Large intestine (tissue), 3 donors: ENCODE measurements around the gene MPRIP. TPM values are rescaled to one million over a fixed set of nuclear protein-coding genes. Genes with fewer than 3 reads are reported as not detected.

Experiments
- DNase-seq, 2 donors: peaks; one replicate each; pipeline versions ENCODE4 v3.0.0 to v3.0.0-alpha.2; 2013
- H3K27ac ChIP-seq: one replicate; pipeline ENCODE4 v1.5.1; 2013; ENCODE audit warnings: low read length
- H3K27me3 ChIP-seq: 2 replicates; pipeline ENCODE4 v1.6.1; 2013; ENCODE audit warnings: low read length; ENCODE audit not compliant: control insufficient read depth, insufficient read depth
- H3K36me3 ChIP-seq: 2 replicates; pipeline ENCODE4 v1.6.1; 2013; ENCODE audit warnings: low read length; ENCODE audit not compliant: control insufficient read depth, insufficient read depth
- H3K4me1 ChIP-seq: one replicate; pipeline ENCODE4 v1.6.1; 2013; ENCODE audit warnings: low read length; ENCODE audit not compliant: control insufficient read depth, insufficient read depth
- H3K4me3 ChIP-seq: one replicate; pipeline ENCODE4 v1.5.1; 2013; ENCODE audit warnings: low read length
- H3K9me3 ChIP-seq: one replicate; pipeline ENCODE4 v1.6.1; 2013; ENCODE audit warnings: mild to moderate bottlenecking, low read depth, low read length, moderate library complexity; ENCODE audit not compliant: control insufficient read depth
- WGBS: methylation state at CpG from one replicate; pipeline ENCODE4 v1.1.5; 2013; ENCODE audit warnings: low lambda C conversion rate; ENCODE audit not compliant: insufficient coverage; 5-methylcytosine and 5-hydroxymethylcytosine counted together
- polyA plus RNA-seq: library from polyadenylated mRNA; unstranded; fragments of 120-200 nt; gene quantifications from one replicate; pipeline ENCODE4 v1.2.1, GENCODE V29; 2013

Gene MPRIP
- polyA plus RNA-seq, 1 donor: 178 TPM

DNA sequence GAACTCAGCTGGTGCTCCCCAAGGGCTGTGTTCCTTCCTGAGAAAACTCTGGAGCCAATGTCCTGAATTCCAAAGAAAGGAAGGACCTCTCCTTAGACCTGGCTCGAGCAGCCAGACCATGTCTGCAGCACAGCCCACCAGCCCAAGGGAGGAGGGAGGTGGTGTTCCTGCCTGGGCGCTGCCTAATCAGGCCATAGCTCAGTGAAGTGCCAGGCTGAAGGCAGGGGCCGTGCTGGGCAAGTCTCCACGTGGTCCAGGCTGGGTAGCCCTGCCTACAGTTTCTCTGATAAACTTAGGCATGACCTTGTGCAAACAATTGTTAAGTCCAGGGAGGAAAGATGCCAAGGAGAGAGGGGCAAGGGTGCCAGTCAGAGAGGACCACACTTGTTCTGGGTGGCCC, 76.8 kb downstream of the MPRIP start:
- peaks cover 35% of the 10 kb centered on the region for H3K4me1 ChIP-seq
- H3K27ac ChIP-seq: peak overlapping the region; percentile 53
- peaks cover 3% of the 10 kb centered on the region for H3K36me3 ChIP-seq
- no peaks in the 10 kb centered on the region for H3K9me3 ChIP-seq
- no peaks in the 10 kb centered on the region for H3K27me3 ChIP-seq
- H3K4me3 ChIP-seq: no peak overlapping the region
- no CpG with 5 or more reads among the region's 4 CpGs for WGBS
- no peak for DNase-seq

DNA sequence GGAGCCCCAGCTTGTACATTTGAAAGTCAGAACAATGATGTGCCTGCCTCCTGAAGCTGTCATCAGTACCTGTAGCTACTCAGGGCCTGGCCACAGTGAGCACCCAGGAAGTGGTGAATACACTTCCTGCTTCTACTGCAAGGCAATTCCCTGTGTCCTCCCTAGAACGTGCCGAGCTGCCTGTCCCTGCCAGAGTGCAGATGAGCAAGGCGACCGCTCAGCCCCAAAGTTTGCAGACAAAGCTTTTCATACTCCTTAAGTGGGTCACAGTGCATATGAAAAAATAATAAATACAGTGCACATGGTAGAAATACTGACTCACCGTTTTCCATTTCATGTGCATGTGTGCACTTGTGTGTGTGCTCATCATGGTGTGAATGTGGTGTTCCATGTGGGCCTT, 77.3 kb downstream of the MPRIP start:
- no CpG with 5 or more reads among the region's 5 CpGs for WGBS
- Histone ChIP-seq H3K4me3 (no peak overlapping the region), H3K36me3 (peaks cover 4% of the 10 kb centered on the region), H3K4me1 (peaks cover 35% of the 10 kb centered on the region), H3K27me3 (no peaks in the 10 kb centered on the region), H3K9me3 (no peaks in the 10 kb centered on the region), H3K27ac (peak overlapping the region; percentile 53)
- no peak for DNase-seq

DNA sequence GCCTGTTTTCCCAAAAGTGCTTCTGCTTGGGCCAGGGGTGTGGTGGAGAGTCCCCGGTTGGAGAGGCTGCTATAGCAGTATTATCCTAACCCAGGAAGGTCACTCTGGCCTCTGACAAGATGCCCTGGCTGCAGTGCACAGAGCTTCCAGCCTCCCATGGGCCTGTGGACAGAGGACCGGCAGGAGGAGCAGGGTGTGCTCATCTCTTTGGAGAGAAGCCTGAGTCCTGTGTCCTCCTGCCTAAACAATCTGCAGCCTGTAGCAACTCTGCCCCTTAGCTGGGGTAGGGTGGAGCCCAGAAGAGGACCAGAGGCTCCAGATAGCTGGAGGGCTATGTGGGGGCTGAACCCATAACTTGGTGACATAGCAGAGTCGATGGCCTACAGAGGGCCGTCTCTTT, 78.0 kb downstream of the MPRIP start:
- whole genome bisulfite sequencing: no CpG with 5 or more reads among the region's 4 CpGs
- no peak for DNase-seq
- Histone ChIP-seq H3K27ac (no peak overlapping the region), H3K4me1 (peaks cover 35% of the 10 kb centered on the region), H3K9me3 (no peaks in the 10 kb centered on the region), H3K36me3 (peaks cover 9% of the 10 kb centered on the region), H3K4me3 (no peak overlapping the region), H3K27me3 (no peaks in the 10 kb centered on the region)

DNA sequence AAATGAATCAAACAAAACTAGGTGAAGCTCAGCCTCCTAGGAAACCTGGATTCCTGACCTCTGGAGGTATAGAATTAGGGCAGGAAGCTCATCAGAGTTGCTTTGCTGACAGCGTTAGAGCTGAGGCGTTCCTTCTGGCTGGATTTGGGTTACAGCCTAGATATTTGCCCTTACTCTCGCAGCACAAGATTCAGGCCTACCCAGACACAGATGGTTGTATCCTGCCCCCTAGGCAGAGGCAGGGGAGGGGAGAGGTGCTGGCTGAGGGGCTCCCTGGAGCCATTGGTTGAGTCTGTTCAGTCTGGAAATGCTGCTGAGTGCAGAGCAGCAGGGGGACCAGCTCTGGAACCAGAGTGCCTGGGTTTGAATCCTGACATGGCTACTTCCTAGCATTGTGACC, 78.4 kb downstream of the MPRIP start:
- Histone ChIP-seq H3K36me3 (peaks cover 9% of the 10 kb centered on the region), H3K9me3 (no peaks in the 10 kb centered on the region), H3K27ac (no peak overlapping the region), H3K4me1 (peaks cover 35% of the 10 kb centered on the region), H3K4me3 (no peak overlapping the region), H3K27me3 (no peaks in the 10 kb centered on the region)
- WGBS: no CpG with 5 or more reads among the region's 3 CpGs
- no peak for DNase-seq

DNA sequence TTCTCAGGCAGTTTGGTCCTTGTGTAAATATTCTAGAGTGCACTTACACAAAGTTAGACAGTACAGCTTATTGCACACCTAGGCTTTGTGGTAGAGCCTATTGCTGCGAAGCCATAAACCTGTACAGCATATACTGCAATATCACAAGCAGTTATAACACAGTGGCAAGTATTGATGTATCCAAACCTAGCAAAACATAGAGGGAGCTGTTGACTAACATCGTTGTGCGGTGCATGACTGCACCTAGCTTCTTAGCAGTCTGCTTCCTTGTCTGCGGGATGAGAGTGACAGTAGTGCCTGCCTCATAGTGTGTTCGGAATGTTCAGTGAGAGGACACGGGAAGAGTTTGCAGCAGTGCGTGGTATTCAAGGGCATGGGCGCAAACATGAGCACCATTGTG, 78.9 kb downstream of the MPRIP start:
- peaks cover 9% of the 10 kb centered on the region for H3K36me3 ChIP-seq
- no peak for DNase-seq
- no peaks in the 10 kb centered on the region for H3K9me3 ChIP-seq
- H3K27me3 ChIP-seq: no peaks in the 10 kb centered on the region
- no peak overlapping the region for H3K4me3 ChIP-seq
- peaks cover 35% of the 10 kb centered on the region for H3K4me1 ChIP-seq
- no CpG with 5 or more reads among the region's 8 CpGs for WGBS
- H3K27ac ChIP-seq: peak overlapping the region; percentile 13

DNA sequence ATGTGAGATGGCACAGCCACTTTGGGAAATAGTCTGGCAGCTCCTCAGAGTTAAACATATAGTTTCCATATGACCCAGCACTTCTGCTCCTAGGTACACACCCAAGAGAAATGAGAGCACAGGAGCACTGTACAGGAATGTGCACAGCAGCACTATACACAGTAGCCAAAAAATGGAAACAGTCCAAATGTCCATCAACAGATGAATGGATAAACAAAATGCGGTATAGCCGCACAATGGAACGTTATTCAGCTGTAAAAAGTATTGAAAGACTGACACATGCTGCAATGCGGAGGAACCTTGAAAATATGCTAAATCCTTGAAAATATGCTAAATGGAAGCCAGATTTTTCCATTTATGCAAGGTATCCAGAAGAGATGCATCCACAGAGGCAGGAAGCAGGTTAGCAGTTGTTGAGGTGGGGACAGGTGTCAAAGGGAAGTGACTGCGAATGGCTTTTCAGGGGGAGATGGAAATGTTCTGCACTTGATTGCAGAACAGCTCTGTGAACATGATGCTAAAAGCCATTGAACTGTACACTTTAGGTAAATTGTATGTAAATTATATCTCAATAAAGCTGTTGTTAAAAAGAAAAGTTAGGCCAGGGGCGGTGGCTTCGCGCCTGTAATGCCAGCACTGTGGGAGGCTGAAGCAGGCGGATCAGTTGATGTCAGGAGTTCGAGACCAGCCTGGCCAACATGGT, 80.7 kb downstream of the MPRIP start:
- peaks cover 21% of the 10 kb centered on the region for H3K36me3 ChIP-seq
- no peaks in the 10 kb centered on the region for H3K9me3 ChIP-seq

DNA sequence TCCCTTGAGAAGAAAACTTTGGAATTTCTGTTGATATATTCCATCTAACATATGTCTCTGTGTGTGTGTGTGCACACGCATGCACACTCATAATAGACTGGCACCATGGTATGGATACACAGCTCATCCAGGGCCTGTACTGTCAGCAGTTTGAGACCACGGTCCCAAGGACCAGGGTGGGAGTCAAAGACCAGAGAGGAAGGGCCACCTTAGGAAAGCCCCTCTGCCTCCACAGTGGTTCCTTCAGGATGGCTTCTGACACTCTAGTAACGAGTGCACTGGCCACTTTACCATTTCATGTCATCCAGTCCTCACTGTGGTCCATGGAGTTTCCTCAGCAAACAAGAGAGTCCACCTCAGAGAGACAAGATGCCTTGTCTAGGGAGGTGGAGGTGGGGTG, 82.1 kb downstream of the MPRIP start:
- Histone ChIP-seq H3K36me3 (peaks cover 35% of the 10 kb centered on the region), H3K4me1 (peaks cover 15% of the 10 kb centered on the region), H3K27ac (no peak overlapping the region), H3K4me3 (no peak overlapping the region), H3K9me3 (no peaks in the 10 kb centered on the region), H3K27me3 (no peaks in the 10 kb centered on the region)
- no peak for DNase-seq
- WGBS: no CpG with 5 or more reads among the region's 3 CpGs

More for the DNA sequence above, 80.7 kb downstream of the MPRIP start:
- Histone ChIP-seq H3K4me1 (peaks cover 28% of the 10 kb centered on the region), H3K4me3 (no peak overlapping the region), H3K27ac (no peak overlapping the region), H3K27me3 (no peaks in the 10 kb centered on the region)
- 96% methylated on average over 4 of the region's 10 CpGs for WGBS
- no peak for DNase-seq

DNA sequence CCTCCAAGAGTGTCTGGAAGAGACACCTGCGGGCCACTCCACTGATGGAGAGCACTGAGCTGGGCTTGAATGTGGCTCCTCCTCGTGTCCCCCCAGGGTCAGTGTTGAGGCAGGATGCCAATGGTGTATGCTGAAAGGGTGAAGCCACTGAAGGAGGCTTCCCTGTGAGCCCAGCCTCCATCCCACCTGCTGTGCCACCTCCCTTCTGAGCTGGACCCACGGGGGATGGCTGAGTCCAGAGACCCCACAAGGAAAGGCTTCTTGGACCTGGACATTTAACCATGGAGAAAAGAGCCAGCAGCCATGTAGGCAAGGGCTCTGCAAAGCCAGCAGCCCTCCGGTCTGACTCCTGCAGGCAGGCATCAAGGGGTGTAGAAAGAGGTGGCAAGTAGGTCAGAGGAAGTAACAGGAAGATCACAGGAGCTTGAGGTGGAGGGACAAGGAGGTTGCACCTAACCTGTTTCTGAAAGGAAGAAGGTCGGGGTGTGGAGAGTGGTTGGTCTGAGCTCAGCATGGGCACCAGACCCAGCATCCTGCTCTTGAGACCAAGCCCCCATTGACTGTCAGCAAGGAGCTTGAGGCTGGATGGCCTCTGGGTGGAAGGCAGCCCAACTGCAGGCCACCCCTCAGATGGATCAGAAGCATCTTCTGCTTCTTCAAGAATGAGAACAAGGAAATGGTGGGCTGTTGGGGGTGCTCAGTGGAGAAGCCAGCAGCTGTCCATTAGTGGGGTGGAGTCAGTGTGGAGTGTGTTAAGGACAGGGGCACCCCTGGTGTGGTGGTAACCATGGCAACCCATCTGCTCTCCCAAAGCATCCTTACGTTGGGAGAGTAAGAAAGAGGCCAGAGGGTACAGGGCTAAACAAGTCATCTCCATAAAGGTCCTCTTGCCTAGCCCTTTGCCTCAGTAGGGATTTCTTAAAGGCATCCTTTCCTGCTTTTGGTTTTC, 83.2 kb downstream of the MPRIP start:
- no CpG with 5 or more reads among the region's 6 CpGs for WGBS
- no peak for DNase-seq
- no peak overlapping the region for H3K27ac ChIP-seq

DNA sequence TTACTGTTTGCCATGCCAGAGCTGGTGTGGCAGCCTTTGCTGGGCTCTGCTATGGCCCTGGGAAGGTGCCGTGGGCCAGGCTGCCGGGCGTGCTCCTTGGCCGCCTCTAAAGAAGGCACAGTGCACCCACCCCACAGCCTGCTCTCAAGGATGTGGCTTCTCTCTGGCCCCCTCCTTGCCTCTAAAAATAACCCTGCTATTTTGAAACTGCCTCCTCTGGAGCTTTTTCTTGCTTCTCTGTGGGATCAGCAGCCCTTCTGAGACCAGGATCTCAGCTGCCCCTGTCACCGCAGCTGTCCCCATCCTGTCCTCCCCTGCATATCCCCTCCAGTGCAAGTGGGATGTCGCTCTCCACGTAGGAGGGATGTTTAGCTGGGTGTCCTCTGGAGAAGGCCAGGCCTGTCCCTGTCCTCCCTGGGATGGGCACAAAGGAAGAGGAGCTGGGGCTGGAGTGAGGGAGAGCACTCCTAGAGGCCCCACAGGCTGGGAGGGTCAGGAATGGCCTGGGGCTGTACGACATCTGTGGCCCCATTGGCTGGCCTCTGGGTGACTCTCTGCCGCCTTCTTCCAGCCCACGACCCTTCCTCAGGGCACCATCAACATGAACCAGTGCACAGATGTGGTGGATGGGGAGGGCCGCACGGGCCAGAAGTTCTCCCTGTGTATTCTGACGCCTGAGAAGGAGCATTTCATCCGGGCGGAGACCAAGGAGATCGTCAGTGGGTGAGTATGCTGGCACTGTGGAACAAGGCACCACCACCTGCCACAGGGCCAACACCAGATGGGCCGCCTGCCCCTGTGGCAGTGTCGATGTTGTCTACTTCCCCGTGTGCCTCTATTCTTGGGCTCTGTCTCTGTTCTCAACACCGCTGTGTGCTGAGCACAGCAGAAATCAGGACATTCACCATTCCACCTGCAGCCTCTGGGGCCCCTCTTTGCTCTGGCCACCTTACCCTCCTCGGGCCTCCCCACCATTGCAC, 84.2 kb downstream of the MPRIP start:
- DNase-seq: no peak
- Histone ChIP-seq H3K27ac (no peak overlapping the region), H3K4me1 (peaks cover under 1% of the 10 kb centered on the region)

More for the DNA sequence above, 83.2 kb downstream of the MPRIP start:
- Histone ChIP-seq H3K4me3 (no peak overlapping the region), H3K27me3 (no peaks in the 10 kb centered on the region), H3K4me1 (peaks cover 9% of the 10 kb centered on the region), H3K36me3 (peaks cover 46% of the 10 kb centered on the region), H3K9me3 (no peaks in the 10 kb centered on the region)

DNA sequence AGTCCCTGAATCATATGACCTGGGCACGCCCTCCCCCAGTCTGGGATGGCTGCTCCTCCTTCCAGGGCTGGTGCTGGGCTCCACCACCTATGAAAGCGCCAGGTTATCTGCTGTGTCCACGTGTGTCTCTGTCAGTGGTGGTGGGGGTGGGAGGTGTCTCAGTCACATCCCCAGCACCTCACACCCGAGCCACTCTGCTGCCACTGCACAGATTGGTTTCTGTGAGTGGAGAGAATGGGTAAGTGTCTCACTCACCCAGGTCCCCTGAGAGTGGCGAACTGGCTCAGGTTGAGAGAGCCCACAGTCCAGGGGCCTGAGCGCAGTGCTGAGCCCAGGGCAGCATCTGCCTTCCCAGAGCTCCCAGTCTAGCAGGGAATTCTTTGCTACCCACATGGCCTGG, 84.9 kb downstream of the MPRIP start:
- Histone ChIP-seq H3K36me3 (peaks cover 63% of the 10 kb centered on the region), H3K4me1 (no peaks in the 10 kb centered on the region), H3K9me3 (no peaks in the 10 kb centered on the region), H3K4me3 (no peak overlapping the region), H3K27me3 (no peaks in the 10 kb centered on the region), H3K27ac (no peak overlapping the region)
- DNase-seq: no peak
- WGBS: no CpG with 5 or more reads among the region's 6 CpGs

More for the DNA sequence above, 84.2 kb downstream of the MPRIP start:
- no peaks in the 10 kb centered on the region for H3K9me3 ChIP-seq
- H3K4me3 ChIP-seq: no peak overlapping the region
- H3K27me3 ChIP-seq: no peaks in the 10 kb centered on the region
- peaks cover 56% of the 10 kb centered on the region for H3K36me3 ChIP-seq
- WGBS: no CpG with 5 or more reads among the region's 21 CpGs
